Fibroblast of the aortic adventitia (primary cell): ENCODE measurements around the gene EGFL6. TPM values are rescaled to one million over a fixed set of nuclear protein-coding genes. Genes with fewer than 3 reads are reported as not detected.
A peak's percentile ranks its signal among the peaks of the same experiment; 100 is the strongest.

Experiments
- DNase-seq: peaks from one replicate; pipeline ENCODE4 v3.0.0-alpha.2; 2010; ENCODE audit warnings: low read depth
- H3K4me3 ChIP-seq: 2 replicates; pipeline ENCODE4 v1.5.1; 2011; ENCODE audit warnings: low read depth, mild to moderate bottlenecking, control low read depth, low read length, moderate library complexity
- total RNA-seq: library from RNA; depleted of rRNA; stranded (reverse); fragments of >200 nt; gene quantifications from 2 replicates; pipeline ENCODE4 v1.2.3, GENCODE V29; 2012; ENCODE audit warnings: low replicate concordance
- TF ChIP-seq, protein P1 (sequence below): IDR thresholded peaks from 2 replicates; pipeline ENCODE4 v1.5.1; 2011; ENCODE audit warnings: mild to moderate bottlenecking, low read length, control low read depth, inconsistent platforms; ENCODE audit not compliant: insufficient read depth

EGFL6 gene
- total RNA-seq, 1 donor: 0.27 TPM

DNA sequence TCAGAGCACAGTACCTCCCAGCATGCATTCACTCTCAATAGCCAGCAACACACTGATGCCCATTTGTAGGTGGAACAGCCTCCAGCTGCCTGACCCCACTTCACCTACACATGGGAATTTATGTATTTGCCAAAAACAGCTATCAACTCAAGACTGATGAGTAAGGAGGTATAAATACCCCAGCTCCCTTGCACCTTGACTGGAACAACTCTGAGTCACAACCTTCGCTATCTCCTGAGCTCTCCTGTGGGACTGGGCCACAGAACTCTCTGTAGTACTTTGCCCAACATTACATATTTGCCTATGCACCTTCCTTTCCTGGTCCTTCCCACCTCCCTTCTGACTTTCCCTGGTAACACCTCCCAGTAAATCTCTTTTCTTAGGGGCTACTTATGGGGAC is 16.5 kb upstream of the EGFL6 start:
- DNase-seq: no peak
- TF ChIP-seq, protein P1, sequence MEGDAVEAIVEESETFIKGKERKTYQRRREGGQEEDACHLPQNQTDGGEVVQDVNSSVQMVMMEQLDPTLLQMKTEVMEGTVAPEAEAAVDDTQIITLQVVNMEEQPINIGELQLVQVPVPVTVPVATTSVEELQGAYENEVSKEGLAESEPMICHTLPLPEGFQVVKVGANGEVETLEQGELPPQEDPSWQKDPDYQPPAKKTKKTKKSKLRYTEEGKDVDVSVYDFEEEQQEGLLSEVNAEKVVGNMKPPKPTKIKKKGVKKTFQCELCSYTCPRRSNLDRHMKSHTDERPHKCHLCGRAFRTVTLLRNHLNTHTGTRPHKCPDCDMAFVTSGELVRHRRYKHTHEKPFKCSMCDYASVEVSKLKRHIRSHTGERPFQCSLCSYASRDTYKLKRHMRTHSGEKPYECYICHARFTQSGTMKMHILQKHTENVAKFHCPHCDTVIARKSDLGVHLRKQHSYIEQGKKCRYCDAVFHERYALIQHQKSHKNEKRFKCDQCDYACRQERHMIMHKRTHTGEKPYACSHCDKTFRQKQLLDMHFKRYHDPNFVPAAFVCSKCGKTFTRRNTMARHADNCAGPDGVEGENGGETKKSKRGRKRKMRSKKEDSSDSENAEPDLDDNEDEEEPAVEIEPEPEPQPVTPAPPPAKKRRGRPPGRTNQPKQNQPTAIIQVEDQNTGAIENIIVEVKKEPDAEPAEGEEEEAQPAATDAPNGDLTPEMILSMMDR: no peak
- H3K4me3 ChIP-seq: no peak overlapping the region

DNA sequence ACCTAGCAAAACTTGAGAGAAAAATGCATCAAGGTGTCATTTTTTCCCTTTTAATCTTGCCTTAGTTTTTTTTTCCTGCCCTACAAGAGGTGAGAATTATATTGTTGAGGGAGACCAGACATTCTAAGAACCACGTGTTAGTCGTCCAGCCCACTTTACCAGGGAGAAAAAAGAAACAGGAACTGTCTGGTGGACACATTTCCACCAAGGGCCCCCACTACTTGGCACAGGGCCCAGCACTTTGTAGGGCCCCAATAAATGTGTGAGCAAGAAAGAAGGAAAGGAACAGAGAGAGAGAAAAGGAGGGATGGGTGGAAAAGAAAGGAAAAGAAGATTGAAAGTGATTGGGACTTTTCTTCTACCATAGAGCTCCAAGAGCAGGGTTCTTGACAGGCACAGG is 3.9 kb upstream of the EGFL6 start:
- TF ChIP-seq, protein P1: no peak
- H3K4me3 ChIP-seq: no peak overlapping the region
- DNase-seq: no peak

DNA sequence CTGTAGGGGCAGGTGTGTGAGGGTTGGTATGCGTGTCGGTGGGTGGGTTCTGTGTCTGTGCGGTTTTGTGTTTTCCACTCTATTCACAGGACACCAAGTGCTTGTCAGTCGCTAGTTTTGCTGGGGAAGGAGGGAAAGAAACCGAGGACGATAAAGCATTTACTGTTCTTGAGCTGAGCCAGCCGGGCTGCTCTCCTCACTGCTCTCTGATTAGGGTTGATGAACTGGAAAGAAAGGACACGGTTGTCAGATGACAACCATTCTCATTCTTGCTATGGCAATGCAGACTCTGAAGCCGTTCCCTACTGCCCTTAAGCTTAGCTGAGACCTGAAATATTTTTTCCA is 832 bp downstream of the EGFL6 start:
- DNase-seq: no peak
- TF ChIP-seq, protein P1: no peak

DNA sequence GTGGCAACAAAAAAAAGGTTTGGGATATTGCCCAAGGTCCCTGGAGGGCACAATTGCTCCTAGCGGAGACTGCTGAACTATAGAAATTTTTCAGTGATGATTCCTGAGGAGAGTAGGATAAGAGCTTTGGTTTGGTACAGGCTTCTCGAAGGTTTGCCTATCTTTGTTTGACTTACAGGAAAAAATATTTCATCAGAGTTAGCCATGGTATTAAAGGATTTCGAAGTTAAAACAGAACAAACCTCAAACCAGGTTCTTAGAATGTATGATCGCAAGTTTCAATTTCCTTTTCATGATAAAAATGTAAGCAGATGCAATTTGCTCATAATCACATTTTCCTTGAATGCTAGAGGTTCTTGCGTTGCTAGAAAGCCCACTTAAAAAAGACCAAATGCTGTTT is 1.7 kb downstream of the EGFL6 start:
- TF ChIP-seq, protein P1: no peak
- no peak for DNase-seq
- no peak overlapping the region for H3K4me3 ChIP-seq

More for the DNA sequence above, 832 bp downstream of the EGFL6 start:
- H3K4me3 ChIP-seq: no peak overlapping the region

DNA sequence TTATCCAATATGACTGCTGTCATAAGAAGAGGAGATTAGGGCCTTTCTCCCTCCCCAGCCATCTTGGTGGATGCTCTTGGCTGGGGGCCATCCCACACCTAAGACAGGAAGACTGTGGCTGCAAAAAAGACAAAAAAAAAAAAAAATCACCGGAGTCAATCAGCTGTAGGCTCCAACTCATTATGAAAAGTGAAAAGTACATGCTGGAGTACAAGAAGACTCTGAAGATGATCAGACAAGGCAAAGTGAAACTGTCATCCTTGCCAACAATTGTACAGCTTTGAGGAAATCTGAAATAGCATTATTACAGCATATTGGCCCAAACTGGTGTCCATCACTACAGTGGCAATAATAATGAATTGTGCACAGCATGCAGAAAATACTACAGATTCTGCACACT is 5.2 kb downstream of the EGFL6 start:
- TF ChIP-seq, protein P1: no peak
- H3K4me3 ChIP-seq: no peak overlapping the region
- no peak for DNase-seq

DNA sequence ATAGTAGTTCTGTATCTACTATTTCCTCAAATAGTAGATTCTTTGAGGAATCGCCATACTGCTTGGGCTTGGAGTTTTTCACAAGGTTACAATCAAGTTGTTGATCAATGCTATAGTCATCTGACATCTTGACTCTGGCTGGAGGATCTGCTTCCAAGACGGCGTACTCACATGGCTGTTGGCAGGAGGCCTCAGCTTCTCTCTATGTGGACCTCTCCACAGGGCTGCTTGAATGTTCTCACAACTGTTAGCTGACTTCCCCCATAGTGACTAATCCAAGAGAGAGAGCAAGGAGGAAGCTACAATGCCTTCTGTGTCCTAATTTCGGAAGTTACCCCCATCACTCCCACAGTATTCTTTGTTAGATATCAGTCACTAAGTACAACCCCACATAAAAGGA is 10.3 kb downstream of the EGFL6 start:
- no peak overlapping the region for H3K4me3 ChIP-seq
- peak; percentile 3 for DNase-seq
- TF ChIP-seq, protein P1: no peak

DNA sequence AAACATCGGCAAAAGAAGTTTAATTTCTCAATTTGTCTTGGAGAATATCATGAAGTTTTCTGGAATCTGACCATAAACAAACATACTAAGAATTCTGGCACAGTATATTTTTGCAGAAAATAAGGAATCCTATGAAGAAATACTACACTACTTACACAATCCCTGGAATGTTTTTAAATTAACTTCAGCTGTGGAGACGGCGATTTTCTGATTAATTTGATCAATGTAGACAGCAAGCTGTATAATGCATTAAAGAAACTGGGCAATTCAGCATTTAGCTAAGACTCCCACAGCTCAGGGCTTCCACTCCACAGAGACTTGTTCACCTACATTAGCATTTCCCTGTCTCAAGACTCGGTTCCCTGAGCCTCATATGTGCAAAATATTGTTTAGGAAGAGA is 12.2 kb downstream of the EGFL6 start:
- peak; percentile 67 for DNase-seq
- TF ChIP-seq, protein P1: no peak
- H3K4me3 ChIP-seq: no peak overlapping the region
